Measurements from ENCODE around the gene PLEK. TPM values are rescaled to one million over a fixed set of nuclear protein-coding genes. Genes with fewer than 3 reads are reported as not detected.

Gene PLEK
- total RNA-seq, 1 experiment from 2014 or later = 0.13 TPM

- no peaks in the 10 kb centered on the region for H3K36me3 ChIP-seq (ENCODE audit: control insufficient read depth, insufficient read depth, low read length)
- DNase-seq (ENCODE audit: low read depth, low spot score) (no peak), ATAC-seq (no peak)
- in situ Hi-C loops (cut with HindIII; ENCODE audit: low pct_unique_long_range_greater_than_20kb, low sequenced_read_pairs) = no loop called here
- ChIA-PET CTCF (no interaction called here), POLR2A (no interaction called here)
- H3K4me1 ChIP-seq (ENCODE audit: control insufficient read depth, insufficient read depth, low read length) = no peaks in the 10 kb centered on the region
- no peak overlapping the region for H3K4me3 ChIP-seq (ENCODE audit: low read depth in 2 of 2, low read length in 2 of 2)
- no peak for TF ChIP-seq SIN3A (IDR thresholded peaks at IDR 0.05; ENCODE audit: borderline replicate concordance, insufficient read depth, low read depth, low read length)
- TF ChIP-seq TCF7L2 (IDR thresholded peaks at IDR 0.05; ENCODE audit: low read depth, low read length) = no peak
- TF ChIP-seq REST (IDR thresholded peaks at IDR 0.05; ENCODE audit: insufficient read depth in 1 of 2, low read depth in 2 of 2, low read length in 1 of 2) = no peak
- TF ChIP-seq POLR2AphosphoS5 (IDR thresholded peaks at IDR 0.05; ENCODE audit: low read depth, low read length) = no peak
- TF ChIP-seq CTCF (IDR thresholded peaks at IDR 0.05) = no peak
- H3K27ac ChIP-seq (ENCODE audit: low read length) = no peak overlapping the region
- intact Hi-C loops (cut with micrococcal nuclease; ENCODE audit: unreplicated experiment) = no loop called here
- H3K27me3 ChIP-seq (ENCODE audit: control insufficient read depth, insufficient read depth, low read length) = peaks cover 2% of the 10 kb centered on the region; the same call in 1 of the 2 replicates
- BruUV-seq (replicated peaks) = no TSS peak
- H3K9me3 ChIP-seq (ENCODE audit: control insufficient read depth, insufficient read depth, low read depth, low read length) = no peaks in the 10 kb centered on the region
These were observed 52.8 kb downstream of the PLEK start for GRCh38 chr2:68417926-68418325.

- in situ Hi-C loops (cut with HindIII; ENCODE audit: low pct_unique_long_range_greater_than_20kb, low sequenced_read_pairs) (no loop called here), intact Hi-C loops (cut with micrococcal nuclease; ENCODE audit: unreplicated experiment) (no loop called here)
- no peaks in the 10 kb centered on the region for H3K4me1 ChIP-seq (ENCODE audit: control insufficient read depth, insufficient read depth, low read length)
- no peak overlapping the region for H3K27ac ChIP-seq (ENCODE audit: low read length)
- CTCF ChIA-PET = no interaction called here
- H3K27me3 ChIP-seq (ENCODE audit: control insufficient read depth, insufficient read depth, low read length) = peaks cover 2% of the 10 kb centered on the region; the same call in 1 of the 2 replicates
- BruUV-seq (replicated peaks) = no TSS peak
- TF ChIP-seq CTCF (IDR thresholded peaks at IDR 0.05) (no peak), SIN3A (IDR thresholded peaks at IDR 0.05; ENCODE audit: borderline replicate concordance, insufficient read depth, low read depth, low read length) (no peak)
- H3K4me3 ChIP-seq (ENCODE audit: low read depth in 2 of 2, low read length in 2 of 2) = no peak overlapping the region
- ATAC-seq (no peak), DNase-seq (ENCODE audit: low read depth, low spot score) (no peak)
- no peaks in the 10 kb centered on the region for H3K9me3 ChIP-seq (ENCODE audit: control insufficient read depth, insufficient read depth, low read depth, low read length)
- no peaks in the 10 kb centered on the region for H3K36me3 ChIP-seq (ENCODE audit: control insufficient read depth, insufficient read depth, low read length)
- POLR2A ChIA-PET = no interaction called here
These were observed 53.3 kb downstream of the PLEK start for GRCh38 chr2:68418419-68418818.
